ENCODE measurements around the gene ZNF274. TPM values are rescaled to one million over a fixed set of nuclear protein-coding genes. Genes with fewer than 3 reads are reported as not detected.
A peak's percentile ranks its signal among the peaks of the same experiment; 100 is the strongest.

ZNF274 gene
- total and polyA plus RNA-seq, 9 of the 15 experiments (the other 6 are each of a cell fraction or from before 2014, with no cell fraction given): 5.2 to 37.0 (median 28.1) TPM

- TF ChIP-seq, protein P1, sequence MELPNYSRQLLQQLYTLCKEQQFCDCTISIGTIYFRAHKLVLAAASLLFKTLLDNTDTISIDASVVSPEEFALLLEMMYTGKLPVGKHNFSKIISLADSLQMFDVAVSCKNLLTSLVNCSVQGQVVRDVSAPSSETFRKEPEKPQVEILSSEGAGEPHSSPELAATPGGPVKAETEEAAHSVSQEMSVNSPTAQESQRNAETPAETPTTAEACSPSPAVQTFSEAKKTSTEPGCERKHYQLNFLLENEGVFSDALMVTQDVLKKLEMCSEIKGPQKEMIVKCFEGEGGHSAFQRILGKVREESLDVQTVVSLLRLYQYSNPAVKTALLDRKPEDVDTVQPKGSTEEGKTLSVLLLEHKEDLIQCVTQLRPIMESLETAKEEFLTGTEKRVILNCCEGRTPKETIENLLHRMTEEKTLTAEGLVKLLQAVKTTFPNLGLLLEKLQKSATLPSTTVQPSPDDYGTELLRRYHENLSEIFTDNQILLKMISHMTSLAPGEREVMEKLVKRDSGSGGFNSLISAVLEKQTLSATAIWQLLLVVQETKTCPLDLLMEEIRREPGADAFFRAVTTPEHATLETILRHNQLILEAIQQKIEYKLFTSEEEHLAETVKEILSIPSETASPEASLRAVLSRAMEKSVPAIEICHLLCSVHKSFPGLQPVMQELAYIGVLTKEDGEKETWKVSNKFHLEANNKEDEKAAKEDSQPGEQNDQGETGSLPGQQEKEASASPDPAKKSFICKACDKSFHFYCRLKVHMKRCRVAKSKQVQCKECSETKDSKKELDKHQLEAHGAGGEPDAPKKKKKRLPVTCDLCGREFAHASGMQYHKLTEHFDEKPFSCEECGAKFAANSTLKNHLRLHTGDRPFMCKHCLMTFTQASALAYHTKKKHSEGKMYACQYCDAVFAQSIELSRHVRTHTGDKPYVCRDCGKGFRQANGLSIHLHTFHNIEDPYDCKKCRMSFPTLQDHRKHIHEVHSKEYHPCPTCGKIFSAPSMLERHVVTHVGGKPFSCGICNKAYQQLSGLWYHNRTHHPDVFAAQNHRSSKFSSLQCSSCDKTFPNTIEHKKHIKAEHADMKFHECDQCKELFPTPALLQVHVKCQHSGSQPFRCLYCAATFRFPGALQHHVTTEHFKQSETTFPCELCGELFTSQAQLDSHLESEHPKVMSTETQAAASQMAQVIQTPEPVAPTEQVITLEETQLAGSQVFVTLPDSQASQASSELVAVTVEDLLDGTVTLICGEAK (IDR thresholded peaks at IDR 0.05): no peak
- TF ChIP-seq, protein P1 (CRISPR knock-in tag; IDR thresholded peaks at IDR 0.05): no peak
- TF ChIP-seq MYNN (IDR thresholded peaks at IDR 0.05): no peak
- TF ChIP-seq MYNN (CRISPR knock-in tag; IDR thresholded peaks at IDR 0.05): 0 out of 2 replicates have a peak, but pooled peaks have one; percentile 8
- no peak for TF ChIP-seq ESRRB (CRISPR knock-in tag; IDR thresholded peaks at IDR 0.05; ENCODE audit: borderline replicate concordance)
- TF ChIP-seq L3MBTL2 (IDR thresholded peaks at IDR 0.05): no peak
- no peak for TF ChIP-seq MCM3 (IDR thresholded peaks at IDR 0.05)
- no peak for TF ChIP-seq GTF2B (IDR thresholded peaks at IDR 0.05; ENCODE audit: extremely low read depth, insufficient read length)
- TF ChIP-seq RNF2 (IDR thresholded peaks at IDR 0.05): 0 out of 2 replicates have a peak, but pooled peaks have one; percentile 1
- TF ChIP-seq RFX5 (IDR thresholded peaks at IDR 0.05; ENCODE audit: low read depth, low read length): no peak
- TF ChIP-seq, protein P2, sequence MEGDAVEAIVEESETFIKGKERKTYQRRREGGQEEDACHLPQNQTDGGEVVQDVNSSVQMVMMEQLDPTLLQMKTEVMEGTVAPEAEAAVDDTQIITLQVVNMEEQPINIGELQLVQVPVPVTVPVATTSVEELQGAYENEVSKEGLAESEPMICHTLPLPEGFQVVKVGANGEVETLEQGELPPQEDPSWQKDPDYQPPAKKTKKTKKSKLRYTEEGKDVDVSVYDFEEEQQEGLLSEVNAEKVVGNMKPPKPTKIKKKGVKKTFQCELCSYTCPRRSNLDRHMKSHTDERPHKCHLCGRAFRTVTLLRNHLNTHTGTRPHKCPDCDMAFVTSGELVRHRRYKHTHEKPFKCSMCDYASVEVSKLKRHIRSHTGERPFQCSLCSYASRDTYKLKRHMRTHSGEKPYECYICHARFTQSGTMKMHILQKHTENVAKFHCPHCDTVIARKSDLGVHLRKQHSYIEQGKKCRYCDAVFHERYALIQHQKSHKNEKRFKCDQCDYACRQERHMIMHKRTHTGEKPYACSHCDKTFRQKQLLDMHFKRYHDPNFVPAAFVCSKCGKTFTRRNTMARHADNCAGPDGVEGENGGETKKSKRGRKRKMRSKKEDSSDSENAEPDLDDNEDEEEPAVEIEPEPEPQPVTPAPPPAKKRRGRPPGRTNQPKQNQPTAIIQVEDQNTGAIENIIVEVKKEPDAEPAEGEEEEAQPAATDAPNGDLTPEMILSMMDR (IDR thresholded peaks at IDR 0.05 in 2 of 3, conservative IDR thresholded peaks at IDR 0.05 in 1 of 3; ENCODE audit: insufficient read depth in 2 of 3, low read depth in 1 of 3, low read length in 3 of 3): 0 out of 6 replicates have a peak, but pooled peaks of 1 of the 3 experiments have one; percentile 7
- TF ChIP-seq ZBED1 (IDR thresholded peaks at IDR 0.05): no peak
- TF ChIP-seq SREBF2 (CRISPR knock-in tag; IDR thresholded peaks at IDR 0.05): no peak
- no peak for TF ChIP-seq BACH1 (tag; IDR thresholded peaks at IDR 0.05)
- peak; percentile 29; the same call in 1 of the 2 replicates for TF ChIP-seq ZBTB1 (CRISPR knock-in tag; IDR thresholded peaks at IDR 0.05; ENCODE audit: borderline replicate concordance, low read depth)
- TF ChIP-seq ILK (tag; IDR thresholded peaks at IDR 0.05; ENCODE audit: borderline replicate concordance, low read depth): no peak
- no peak for TF ChIP-seq KLF6 (CRISPR knock-in tag; IDR thresholded peaks at IDR 0.05; ENCODE audit: borderline replicate concordance)
- no peak for TF ChIP-seq FOXK2 (conservative IDR thresholded peaks at IDR 0.05 in 1 of 2, IDR thresholded peaks at IDR 0.05 in 1 of 2; ENCODE audit: low read depth in 2 of 2)
- TF ChIP-seq KAT7 (CRISPR knock-in tag; IDR thresholded peaks at IDR 0.05; ENCODE audit: borderline replicate concordance): peak; percentile 88
Observed at GRCh38 chr19:58183817-58184215, 955 bp downstream of the ZNF274 start (continued).
